HL-60/S4 treated with phorbol 12-myristate 13-acetate at 8.2 ng/mL for 4 days and 3 days (cell line): ENCODE results near the gene C19orf12.

ENCODE experiments used
- in situ Hi-C: fragments of 300-500 bp; cut with MboI; formaldehyde crosslinking; loops from 2 replicates; pipeline ENCODE4 v1.15.0; 2022; ENCODE audit warnings: low sequenced_read_pairs

Gene C19orf12

DNA sequence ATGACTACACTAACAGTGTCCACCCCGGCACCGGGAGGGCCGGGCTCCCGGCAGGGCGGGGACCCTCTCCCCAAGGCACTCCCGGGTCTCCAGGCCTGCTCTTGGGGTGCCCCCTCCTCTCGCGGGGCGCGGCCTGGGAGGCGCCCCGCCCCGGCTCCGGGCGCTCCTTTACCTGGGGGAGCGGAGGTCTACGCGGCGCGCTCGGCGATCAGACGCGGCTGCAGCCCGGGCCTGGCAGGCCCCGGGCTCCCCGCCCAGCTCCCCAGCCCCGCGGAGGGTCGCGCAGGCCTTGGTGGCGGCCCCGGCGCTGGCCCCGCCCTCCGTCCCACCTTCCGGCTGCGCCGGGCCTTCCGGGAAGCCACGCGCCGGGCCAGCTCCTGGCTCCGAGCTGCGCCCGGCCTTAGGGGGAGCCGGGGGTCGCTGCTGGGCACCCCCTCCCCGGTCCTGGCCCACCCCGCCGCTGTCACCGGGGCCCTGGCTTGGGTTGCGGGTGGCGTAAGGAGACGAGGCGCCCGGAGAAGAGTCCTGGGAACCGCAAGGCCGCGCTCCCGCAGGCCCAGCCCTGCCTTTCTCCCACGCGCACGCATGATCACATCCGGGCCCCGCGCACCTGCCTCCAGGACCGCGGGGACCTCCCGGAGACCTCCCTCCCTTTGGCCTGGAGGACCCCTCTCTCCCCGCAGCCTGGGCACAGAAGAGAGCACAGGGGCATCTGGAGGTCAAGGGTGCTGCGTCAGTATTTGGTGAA is at the start of gene C19orf12:
TSS of gene C19orf12 (minus strand) at position 309 of the 748 bp plus-strand sequence. CDS start 6,848 bp downstream, outside the sequence.
- in situ Hi-C loops, result no loop called here

GRCh38 chr19:29764361-29764760 is 49.3 kb upstream of the C19orf12 start:
- in situ Hi-C loops, result loop anchor here (25.0 kb wide), 1 partner anchor 898 kb away; no protein-coding TSS in a partner anchor

GRCh38 chr19:29763196-29763595 is 48.1 kb upstream of the C19orf12 start:
- in situ Hi-C loops, result loop anchor here (25.0 kb wide), 1 partner anchor 899 kb away; no protein-coding TSS in a partner anchor

- in situ Hi-C loops, result loop anchor here (25.0 kb wide), 1 partner anchor 901 kb away; no protein-coding TSS in a partner anchor
Measured at GRCh38 chr19:29761575-29762232, 46.6 kb upstream of the C19orf12 start.

- in situ Hi-C loops, result loop anchor here (25.0 kb wide), 1 partner anchor 901 kb away; no protein-coding TSS in a partner anchor
Measured at GRCh38 chr19:29760752-29761502, 45.9 kb upstream of the C19orf12 start.

GRCh38 chr19:29759359-29759758 is 44.3 kb upstream of the C19orf12 start:
- in situ Hi-C loops, result loop anchor here (25.0 kb wide), 1 partner anchor 903 kb away; no protein-coding TSS in a partner anchor

- in situ Hi-C loops, result loop anchor here (25.0 kb wide), 1 partner anchor 903 kb away; no protein-coding TSS in a partner anchor
Measured at GRCh38 chr19:29758863-29759262, 43.8 kb upstream of the C19orf12 start.

DNA sequence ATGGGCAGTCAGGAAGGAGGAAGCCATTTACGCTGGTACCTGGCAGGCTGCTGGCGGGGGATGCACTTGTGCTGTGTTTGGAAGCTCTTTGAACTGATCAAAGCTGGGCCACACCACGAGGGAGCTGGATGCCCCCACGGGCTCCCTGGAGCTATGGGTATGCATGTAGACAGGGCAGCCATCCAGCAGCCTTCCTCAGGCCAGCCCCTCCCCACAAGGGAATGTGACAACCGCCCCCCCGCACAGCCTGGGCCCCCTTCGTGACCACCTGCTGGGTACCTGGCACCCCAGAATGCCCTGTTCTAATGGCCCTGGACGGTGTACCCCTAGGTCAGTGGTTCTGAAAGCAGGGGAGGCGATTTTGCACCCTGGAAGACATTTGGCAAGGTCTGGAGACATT is 42.5 kb upstream of the C19orf12 start:
- in situ Hi-C loops, result loop anchor here (25.0 kb wide), 1 partner anchor 905 kb away; no protein-coding TSS in a partner anchor

DNA sequence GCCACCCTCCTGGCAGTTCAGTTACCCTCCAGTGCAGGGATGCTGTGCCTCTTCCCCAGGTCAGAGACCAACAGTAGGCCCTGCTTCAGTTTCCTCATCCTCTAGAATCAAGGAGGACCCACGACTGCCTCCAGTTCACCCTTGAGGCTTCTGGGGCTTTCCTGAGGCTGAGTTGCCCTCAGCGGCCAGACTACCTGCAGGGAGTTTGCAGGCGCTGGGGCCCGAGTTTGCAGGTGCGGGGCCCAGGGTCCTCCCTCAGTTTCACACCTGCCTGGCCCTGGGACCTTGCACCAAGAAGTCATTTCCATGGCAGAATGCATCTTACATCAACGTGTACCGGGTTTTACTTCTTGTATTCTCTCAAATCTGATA is 38.9 kb upstream of the C19orf12 start:
- in situ Hi-C loops, result loop anchor here (25.0 kb wide), 1 partner anchor 908 kb away; no protein-coding TSS in a partner anchor

GRCh38 chr19:29753190-29753933 is 38.3 kb upstream of the C19orf12 start:
- in situ Hi-C loops, result loop anchor here (25.0 kb wide), 1 partner anchor 909 kb away; no protein-coding TSS in a partner anchor

DNA sequence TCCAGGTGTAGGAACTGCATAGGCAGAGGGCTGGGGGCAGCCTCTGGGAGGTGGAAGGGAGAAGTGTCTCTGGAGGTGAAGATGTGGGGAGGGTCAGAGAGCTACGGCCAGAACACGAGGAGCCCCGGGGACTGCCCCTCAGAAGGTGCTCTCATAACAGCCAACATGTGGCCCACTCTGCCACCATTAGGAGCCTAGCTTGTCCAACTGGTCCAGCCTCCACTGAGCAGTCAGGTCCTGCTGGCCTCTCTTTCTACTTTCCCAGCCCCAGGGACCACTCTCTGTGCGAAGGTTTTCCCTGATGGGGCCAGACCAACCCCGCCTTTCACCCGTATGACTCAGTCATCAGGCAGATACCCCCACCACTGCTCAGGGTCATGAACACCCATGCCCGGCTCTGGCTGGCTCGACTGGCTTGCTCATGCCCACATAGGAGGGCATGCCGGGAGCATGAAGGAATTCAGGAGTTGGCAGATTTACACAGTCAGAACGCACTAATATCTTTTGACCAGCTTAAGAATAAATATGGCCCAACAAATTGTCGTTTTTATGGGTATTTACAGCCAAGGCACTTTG is 37.5 kb upstream of the C19orf12 start:
- in situ Hi-C loops, result loop anchor here (25.0 kb wide), 1 partner anchor 910 kb away; no protein-coding TSS in a partner anchor

DNA sequence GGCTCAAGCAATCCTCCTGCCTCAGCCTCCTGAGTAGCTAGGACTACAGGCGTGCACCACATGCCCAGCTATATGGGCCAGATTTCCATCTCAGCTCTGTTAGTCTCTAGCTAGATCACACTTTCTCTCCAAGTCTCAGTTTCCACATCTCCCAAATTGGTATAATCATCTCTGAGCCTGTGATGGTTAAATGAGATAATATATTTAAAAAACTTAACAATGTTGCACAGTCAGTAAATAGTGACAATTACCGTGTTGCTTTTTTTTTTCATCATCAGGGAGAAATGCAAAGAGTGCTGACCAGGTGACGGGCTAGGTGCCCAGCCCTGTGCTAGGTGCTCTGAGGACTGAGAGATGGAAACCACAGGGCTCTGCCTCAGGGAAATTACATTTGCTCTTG is 36.9 kb upstream of the C19orf12 start:
- in situ Hi-C loops, result loop anchor here (25.0 kb wide), 1 partner anchor 910 kb away; no protein-coding TSS in a partner anchor

DNA sequence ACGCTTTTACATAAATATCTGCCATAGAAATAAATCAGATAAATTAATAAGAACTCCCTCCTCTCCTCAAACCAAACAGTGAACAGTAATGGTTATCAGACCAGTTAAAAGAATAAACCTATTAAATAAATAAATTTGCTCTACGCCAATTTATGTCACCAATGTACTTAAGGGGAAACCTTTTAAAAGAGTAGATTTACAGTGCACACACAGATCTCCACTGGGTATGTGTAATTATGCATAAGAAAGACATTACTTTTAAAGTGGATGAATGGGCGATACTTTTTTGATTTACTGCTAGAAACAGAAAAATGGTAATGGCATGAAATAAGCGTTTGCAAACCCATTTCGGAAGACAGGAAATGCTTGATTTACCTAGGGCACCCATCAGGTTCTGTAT is 34.9 kb upstream of the C19orf12 start:
- in situ Hi-C loops, result loop anchor here (25.0 kb wide), 1 partner anchor 912 kb away; no protein-coding TSS in a partner anchor

- in situ Hi-C loops, result no loop called here
Measured at GRCh38 chr19:29748996-29749849, 34.2 kb upstream of the C19orf12 start.

DNA sequence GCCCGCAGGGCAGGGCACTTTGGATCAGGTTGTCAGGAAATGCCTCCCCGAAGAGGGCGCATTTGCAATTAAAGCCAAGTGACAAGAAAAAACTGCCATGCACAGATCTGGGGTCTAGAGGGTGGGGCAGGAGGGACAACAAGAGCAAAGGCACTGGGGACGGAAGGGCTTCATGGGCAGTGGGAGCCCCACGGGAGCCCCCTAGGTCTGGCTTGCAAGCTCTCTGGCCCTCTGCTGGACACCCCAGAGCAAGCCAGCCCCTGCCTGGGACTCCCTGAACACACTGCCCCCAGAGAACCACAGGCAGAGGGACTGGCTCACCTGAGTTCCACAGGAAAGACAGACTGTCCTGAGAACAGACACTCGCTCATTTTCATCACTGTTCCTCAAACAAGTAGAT is 30.2 kb upstream of the C19orf12 start:
- in situ Hi-C loops, result no loop called here

- in situ Hi-C loops, result no loop called here
Measured at GRCh38 chr19:29743681-29744080, 28.6 kb upstream of the C19orf12 start.

DNA sequence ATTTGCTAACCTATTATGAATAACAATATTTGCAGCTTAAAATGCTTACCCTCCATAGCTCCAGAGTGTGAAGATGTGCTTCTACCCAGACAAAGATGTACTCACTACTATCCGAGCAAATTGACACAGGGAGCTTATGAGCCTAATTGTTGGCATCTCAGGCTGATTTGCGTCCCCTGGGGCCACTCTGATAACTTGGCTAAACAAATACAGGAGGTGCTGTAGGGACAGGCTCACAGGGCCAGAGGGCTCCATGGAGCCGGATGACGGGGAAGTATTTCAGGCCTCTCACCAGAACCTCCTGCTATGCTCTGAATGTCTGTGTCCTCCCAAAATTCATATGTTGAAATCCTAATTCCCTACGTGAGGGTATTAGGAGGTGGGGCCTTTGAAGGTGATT is 26.7 kb upstream of the C19orf12 start:
- in situ Hi-C loops, result no loop called here

GRCh38 chr19:29741226-29741625 is 26.2 kb upstream of the C19orf12 start:
- in situ Hi-C loops, result no loop called here
